GM18498 (cell line): ENCODE results near the gene SNRPB.

Source experiments
- ATAC-seq: cut with Tn5 transposase; IDR thresholded peaks from one replicate; pipeline ENCODE4 v1.9.1; 2021; ENCODE audit warnings: mild to moderate bottlenecking, moderate library complexity; ENCODE audit not compliant: unreplicated experiment

The SNRPB gene

DNA sequence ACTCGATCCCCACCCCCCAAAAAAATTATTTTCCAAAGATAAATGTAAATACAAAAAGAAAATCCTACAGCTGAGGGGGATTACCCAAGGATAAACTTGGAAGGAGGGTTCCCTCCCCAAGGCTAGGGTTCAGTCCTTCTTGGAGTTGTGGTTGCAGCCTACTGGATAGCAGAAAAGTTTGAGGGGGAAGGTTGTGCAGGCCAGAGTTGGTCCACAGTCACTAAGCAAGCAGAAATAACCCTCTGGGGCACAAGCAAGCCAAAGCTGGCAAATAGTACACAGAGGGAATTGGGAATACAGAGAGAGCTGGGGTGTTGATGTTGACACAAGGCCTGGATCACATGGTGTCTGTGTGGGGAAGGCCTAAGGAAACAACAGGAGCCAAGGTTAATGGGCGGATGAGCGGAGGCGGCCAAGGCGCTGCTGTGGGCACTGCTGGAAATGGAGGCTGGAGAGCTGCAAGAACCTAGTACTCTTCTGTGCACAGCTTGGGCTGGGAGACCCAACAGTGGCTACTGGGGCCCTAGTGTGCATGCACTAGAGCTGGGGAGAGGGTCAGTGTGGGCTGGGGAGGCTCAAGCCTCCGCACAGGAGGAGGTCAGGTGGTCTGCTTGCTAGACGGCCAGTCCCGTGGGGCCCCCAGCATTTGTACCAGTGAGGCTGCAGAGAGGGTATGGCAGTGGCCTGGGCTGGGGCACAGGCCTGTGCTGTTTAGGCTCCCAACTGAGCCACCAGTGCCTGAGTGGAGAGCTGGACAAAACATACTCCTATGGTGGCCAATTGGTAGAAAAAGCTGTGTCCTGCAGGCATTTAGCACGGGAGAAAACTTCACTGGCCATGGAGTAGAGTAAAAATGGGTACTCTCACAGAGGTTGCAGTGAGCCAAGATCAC lies 5.5 kb upstream of the SNRPB start:
- no peak for ATAC-seq

DNA sequence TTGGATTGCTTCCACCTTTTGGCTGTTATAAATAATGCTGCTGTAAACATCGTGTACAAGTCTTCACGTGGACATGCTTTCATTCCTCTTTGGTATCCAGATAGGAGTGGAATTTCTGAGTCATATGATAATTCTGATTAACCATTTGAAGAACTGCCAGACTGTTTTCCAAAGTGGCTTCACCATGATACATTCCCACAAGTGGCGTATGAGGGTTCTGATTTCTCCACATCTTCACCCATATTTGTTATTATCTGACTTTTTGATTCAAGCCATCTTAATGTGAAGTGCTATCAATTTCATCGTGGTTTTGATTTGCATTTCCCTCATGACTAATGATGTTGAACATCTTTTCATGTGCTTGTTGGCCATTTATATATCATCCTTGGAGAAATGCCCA lies 2.9 kb upstream of the SNRPB start:
- ATAC-seq: no peak

GRCh38 chr20:2469991-2470422 lies 582 bp downstream of the SNRPB start:
- ATAC-seq: peak; percentile 32

DNA sequence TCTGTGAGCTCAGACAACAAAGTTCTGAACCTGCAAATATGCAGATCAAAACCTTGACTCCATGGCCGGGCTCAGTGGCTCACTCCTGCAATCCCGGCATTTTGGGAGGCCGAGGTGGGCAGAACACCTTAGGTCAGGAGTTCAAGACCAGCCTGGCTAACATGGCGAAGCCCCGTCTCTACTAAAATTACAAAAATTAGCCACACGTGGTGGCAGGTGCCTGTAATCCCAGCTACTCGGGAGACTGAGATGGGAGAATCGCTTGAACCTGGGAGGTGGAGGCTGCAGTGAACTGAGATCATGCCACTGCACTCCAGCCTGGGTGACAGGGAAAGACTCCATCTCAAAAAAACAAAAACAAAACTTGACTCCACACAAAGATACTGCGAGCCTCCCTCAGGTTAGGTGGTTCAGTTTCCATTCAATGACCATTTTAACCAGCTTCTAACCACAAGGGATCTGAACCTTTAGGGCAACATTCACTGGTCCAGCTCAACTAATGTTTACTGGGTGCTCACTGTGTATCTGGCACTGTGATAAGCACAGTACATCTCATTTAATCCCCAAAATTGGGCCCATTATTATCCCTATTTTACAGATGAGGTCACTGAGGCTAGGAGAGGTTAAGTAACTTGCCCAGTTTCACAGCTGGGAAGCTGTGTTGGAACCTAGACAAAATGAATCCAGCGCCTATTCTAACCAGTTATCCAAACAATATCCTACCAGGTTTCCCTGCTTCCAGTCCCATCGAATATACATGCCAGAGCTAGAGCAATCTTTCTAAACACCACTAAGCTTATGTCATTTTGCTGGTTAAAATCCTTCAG lies 1.8 kb downstream of the SNRPB start:
- no peak for ATAC-seq

- ATAC-seq: no peak
Observed at GRCh38 chr20:2467412-2467811, 3.2 kb downstream of the SNRPB start.

DNA sequence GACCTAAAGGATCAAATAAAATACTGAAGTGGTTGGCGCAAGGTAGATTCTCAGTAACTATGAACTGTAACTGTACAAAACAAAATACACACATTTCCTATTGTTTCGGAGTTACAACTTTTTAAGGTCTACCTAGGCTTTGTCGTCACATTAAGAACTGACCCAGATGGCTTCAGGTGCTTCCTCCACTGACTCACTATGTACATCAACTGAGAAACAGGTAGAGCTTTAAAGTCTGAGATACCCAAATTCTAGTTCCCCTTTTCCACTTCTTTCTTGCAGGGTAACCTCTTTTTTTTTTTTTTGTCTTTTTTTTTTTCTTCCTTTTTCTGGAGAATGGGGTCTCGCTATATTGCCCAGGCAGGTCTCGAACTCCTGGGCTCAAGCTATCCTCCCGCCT lies 5.5 kb downstream of the SNRPB start:
- no peak for ATAC-seq

GRCh38 chr20:2463616-2464365 lies 6.8 kb downstream of the SNRPB start:
- no peak for ATAC-seq

DNA sequence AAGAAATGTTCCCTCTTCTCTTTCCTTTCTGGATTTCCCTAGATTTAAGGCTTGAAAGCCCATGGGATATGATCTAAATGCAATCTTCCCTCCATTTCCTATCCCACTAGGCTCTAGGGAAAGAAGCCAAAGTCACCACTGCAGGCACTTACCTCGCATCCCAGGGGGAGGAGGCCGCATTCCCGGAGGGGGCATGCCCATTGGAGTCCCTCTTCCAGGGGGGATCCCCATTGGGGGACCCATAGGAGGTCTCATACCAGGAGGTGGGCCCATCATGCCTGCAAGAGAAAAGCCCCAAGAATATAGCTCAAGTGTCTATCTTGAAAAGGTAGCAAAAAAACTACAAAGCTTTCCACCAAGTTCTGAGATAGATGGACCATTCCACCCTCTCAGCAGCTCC lies 8.1 kb downstream of the SNRPB start:
- no peak for ATAC-seq

DNA sequence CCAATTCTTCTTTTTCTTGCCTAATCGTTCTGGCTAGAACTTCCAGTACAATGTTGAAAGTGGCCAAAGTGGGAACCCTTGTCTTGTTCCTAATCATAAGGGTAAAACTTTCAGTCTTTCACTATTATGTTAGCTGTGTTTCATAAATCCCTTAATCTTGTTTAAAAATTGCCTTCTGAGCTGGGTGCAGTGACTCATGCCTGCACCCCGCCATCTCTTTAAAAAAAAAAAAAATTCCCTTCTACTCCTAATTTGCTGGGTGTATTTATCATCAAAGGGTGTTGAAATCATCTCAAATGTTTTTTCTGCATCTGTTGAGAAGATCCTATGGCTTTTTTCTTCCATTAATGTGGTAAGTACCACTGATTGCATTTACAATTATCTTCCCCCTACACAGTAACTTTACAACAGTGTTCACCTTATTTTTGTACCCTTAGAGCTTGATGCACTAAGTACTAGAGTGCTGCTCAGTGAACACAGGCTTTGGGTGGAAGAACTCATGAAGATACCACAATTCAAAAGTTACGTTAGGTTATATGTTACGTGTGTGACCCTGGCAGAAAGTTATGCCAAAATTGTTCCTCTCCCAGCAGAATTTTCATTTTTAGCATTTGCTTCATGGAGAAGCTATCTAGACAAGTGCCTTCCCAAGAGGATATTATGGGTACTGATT lies 9.7 kb downstream of the SNRPB start:
- ATAC-seq: no peak

- no peak for ATAC-seq
Observed at GRCh38 chr20:2459981-2460751, 10.4 kb downstream of the SNRPB start.

DNA sequence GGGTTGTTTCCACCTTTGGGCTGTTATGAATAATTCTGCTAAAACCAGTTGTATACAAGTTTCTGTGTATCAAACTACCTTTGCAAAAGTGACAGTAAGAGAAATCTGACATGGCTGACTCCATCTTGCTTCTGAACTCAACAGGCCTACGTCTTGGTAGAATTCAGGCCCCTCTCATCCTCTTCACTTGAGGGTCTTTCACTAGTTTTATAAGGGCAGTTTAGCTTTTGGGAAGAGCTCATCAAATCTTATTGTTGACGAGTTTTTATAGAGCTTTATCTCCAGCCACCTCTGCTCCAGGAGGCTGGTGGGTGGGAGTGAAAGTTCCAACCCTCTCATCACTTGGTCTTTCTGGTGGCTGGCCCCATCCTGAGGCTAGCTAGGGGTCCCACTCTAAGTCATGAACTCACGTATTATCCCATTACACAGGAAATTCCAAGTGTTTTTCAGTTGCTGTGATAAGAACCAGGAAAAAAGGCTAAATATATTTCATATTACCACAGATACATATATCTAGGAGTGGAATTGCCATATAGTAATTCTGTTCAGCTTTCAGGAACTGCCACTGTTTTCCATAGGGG lies 11.6 kb downstream of the SNRPB start:
- ATAC-seq: no peak

DNA sequence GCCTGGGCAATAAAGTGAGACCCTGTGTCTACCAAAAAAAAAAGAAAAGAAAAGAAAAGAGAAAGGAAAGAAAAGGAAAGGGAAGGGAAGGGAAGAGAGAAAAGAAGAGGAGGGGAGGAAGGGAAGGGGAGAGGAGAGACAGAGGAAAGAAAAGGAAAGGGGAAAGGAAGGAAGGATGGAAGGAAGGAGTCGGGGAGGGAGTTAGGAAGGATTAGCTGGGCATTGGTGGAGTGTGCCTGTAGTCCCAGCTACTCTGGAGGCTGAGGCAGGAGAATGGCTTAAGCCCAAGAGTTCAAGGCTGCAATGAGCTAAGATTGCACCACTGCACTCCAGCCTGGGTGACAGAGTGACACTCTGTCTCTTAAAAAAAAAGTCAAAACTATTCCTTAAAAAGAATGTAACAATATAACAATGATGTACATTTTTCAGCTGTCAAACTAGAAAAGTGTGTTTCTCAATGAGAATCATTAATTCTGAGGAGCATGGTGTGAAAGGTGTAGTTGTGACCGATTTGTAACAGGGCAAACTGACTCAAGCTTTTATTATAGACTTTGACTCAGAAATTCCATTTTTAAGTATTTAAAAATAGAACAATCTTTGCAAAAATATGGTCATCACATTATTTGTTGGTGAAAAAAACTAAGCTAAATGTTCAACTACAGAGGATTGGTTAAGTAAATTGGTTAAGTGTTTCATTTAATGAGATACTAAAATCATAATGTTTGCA lies 14.7 kb downstream of the SNRPB start:
- ATAC-seq: no peak

DNA sequence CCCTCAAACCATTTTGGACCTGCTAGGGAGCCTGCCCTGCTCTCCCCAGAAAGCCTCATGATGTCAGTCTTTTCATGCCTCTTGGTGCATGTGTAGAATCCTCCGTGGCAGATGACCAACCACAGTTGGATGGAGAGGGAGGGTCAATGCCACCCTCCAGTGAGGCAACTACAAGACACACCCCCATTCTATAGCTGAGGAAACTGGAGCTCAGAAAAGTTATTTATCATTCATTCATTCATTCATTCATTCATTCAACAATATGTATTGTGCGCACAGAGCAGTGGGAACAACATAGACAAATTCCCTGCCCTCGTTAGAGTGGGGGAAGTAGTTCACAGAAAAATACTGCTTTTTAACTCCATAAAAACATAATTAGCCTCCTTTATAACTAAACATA lies 16.8 kb downstream of the SNRPB start:
- ATAC-seq: no peak

- no peak for ATAC-seq
Observed at GRCh38 chr20:2451939-2452732, 18.5 kb downstream of the SNRPB start.

- no peak for ATAC-seq
Observed at GRCh38 chr20:2451422-2451821, 19.2 kb downstream of the SNRPB start.

- ATAC-seq: no peak
Observed at GRCh38 chr20:2449386-2449785, 21.2 kb downstream of the SNRPB start.

GRCh38 chr20:2446845-2447244 lies 23.7 kb downstream of the SNRPB start:
- no peak for ATAC-seq

DNA sequence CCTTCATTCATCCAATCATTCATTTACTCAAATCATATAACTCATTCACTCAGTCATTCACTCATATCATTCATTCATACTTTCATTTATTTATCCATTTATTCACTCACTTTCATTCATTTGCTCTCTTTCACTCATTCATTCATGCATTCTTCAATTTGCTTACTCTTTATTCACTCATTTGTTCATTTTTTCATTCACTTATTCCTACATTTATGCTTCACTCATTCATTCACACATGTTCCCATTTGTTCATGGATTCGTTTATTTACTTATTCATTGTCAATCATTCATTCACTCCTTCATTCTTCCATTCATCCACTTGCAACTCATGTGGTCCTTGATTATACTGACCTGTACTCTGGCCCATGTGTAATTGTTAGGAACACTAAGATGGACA lies 39.4 kb downstream of the SNRPB start:
- ATAC-seq: no peak
